ENCODE data around the gene SUSD4.

GRCh38 chr1:223230161-223230881 lies 133.7 kb downstream of the SUSD4 start:
- no peak for TF ChIP-seq CTCF (conservative IDR thresholded peaks at IDR 0.05 in 1 of 2, IDR thresholded peaks at IDR 0.05 in 1 of 2; ENCODE audit: low read depth in 1 of 2, low read length in 2 of 2)
- TF ChIP-seq EZH2 (IDR thresholded peaks at IDR 0.05; ENCODE audit: low read length, missing control alignments): no peak
